H9 (cell line): Measurements from ENCODE around the gene EXOC3L1. TPM values are rescaled to one million over a fixed set of nuclear protein-coding genes. Genes with fewer than 3 reads are reported as not detected.

Experiments used
- DNase-seq: peaks from one replicate; pipeline ENCODE4 v3.0.0-alpha.2; 2017
- H2AFZ ChIP-seq: one replicate; pipeline ENCODE4 v1.6.1; 2013; ENCODE audit warnings: mild to moderate bottlenecking, low read length, control low read depth, moderate library complexity
- H2AK5ac ChIP-seq: 2 replicates; pipeline ENCODE4 v1.6.1; 2013; ENCODE audit warnings: low read length, control low read depth, mixed read lengths; ENCODE audit not compliant: insufficient read length
- H2BK120ac ChIP-seq: one replicate; pipeline ENCODE4 v1.6.1; 2013; ENCODE audit warnings: low read depth, mild to moderate bottlenecking, low read length, control low read depth, inconsistent platforms; ENCODE audit not compliant: poor library complexity, severe bottlenecking
- H2BK12ac ChIP-seq: 2 replicates; pipeline ENCODE4 v1.6.1; 2013; ENCODE audit warnings: low read length, control low read depth, mixed read lengths, low read depth; ENCODE audit not compliant: insufficient read length
- H2BK15ac ChIP-seq: 2 replicates; pipeline ENCODE4 v1.6.1; 2013; ENCODE audit warnings: low read depth, low read length, control low read depth
- H2BK20ac ChIP-seq: one replicate; pipeline ENCODE4 v1.6.1; 2013; ENCODE audit warnings: low read depth, mild to moderate bottlenecking, low read length, control low read depth, inconsistent platforms; ENCODE audit not compliant: poor library complexity, severe bottlenecking
- H2BK5ac ChIP-seq: 2 replicates; pipeline ENCODE4 v1.6.1; 2013; ENCODE audit warnings: low read length, control low read depth, mixed read lengths; ENCODE audit not compliant: insufficient read length
- H3K14ac ChIP-seq: 2 replicates; pipeline ENCODE4 v1.6.1; 2013; ENCODE audit warnings: low read length, control low read depth; ENCODE audit not compliant: insufficient read depth
- H3K18ac ChIP-seq: 2 replicates; pipeline ENCODE4 v1.6.1; 2013; ENCODE audit warnings: low read depth, mild to moderate bottlenecking, mixed read lengths, low read length, control low read depth; ENCODE audit not compliant: insufficient read length
- H3K23ac ChIP-seq: 2 replicates; pipeline ENCODE4 v1.6.1; 2013; ENCODE audit warnings: low read length, control low read depth, mixed read lengths, low read depth; ENCODE audit not compliant: insufficient read length
- H3K23me2 ChIP-seq: 2 replicates; pipeline ENCODE4 v1.6.1; 2013; ENCODE audit warnings: low read depth, mild to moderate bottlenecking, mixed read lengths, low read length, control low read depth; ENCODE audit not compliant: insufficient read length, poor library complexity, severe bottlenecking
- H3K27ac ChIP-seq: 2 replicates; pipeline ENCODE4 v1.5.1; 2013; ENCODE audit warnings: low read length, control low read depth, mixed read lengths, low read depth; ENCODE audit not compliant: insufficient read length
- H3K27me3 ChIP-seq: 2 replicates; pipeline ENCODE4 v1.6.1; 2013; ENCODE audit warnings: low read length, control low read depth, inconsistent platforms; ENCODE audit not compliant: insufficient read depth
- H3K4ac ChIP-seq: 2 replicates; pipeline ENCODE4 v1.6.1; 2013; ENCODE audit warnings: low read depth, mild to moderate bottlenecking, control low read depth, inconsistent platforms, low read length, moderate library complexity
- H3K4me1 ChIP-seq: 2 replicates; pipeline ENCODE4 v1.6.1; 2013; ENCODE audit warnings: low read length, control low read depth, inconsistent platforms; ENCODE audit not compliant: insufficient read depth
- H3K4me2 ChIP-seq: 2 replicates; pipeline ENCODE4 v1.6.1; 2013; ENCODE audit warnings: low read length, control low read depth, mixed read lengths; ENCODE audit not compliant: insufficient read length, insufficient read depth
- H3K56ac ChIP-seq: 2 replicates; pipeline ENCODE4 v1.6.1; 2013; ENCODE audit warnings: low read depth, mild to moderate bottlenecking, mixed read lengths, low read length, control low read depth; ENCODE audit not compliant: insufficient read length
- H3K79me1 ChIP-seq: 2 replicates; pipeline ENCODE4 v1.6.1; 2013; ENCODE audit warnings: low read depth, mild to moderate bottlenecking, moderate library complexity, low read length, control low read depth, inconsistent platforms; ENCODE audit not compliant: insufficient read depth, poor library complexity, severe bottlenecking
- H3K79me2 ChIP-seq: 2 replicates; pipeline ENCODE4 v1.6.1; 2013; ENCODE audit warnings: low read length, control low read depth, inconsistent platforms; ENCODE audit not compliant: insufficient read depth
- H3K9ac ChIP-seq: 2 replicates; pipeline ENCODE4 v1.6.1; 2013; ENCODE audit warnings: low read length, control low read depth, mixed read lengths; ENCODE audit not compliant: insufficient read length; ENCODE audit errors: extremely low read depth
- H3K9me3 ChIP-seq: one replicate; pipeline ENCODE4 v1.6.1; 2013; ENCODE audit warnings: low read depth, low read length, inconsistent platforms; ENCODE audit not compliant: control insufficient read depth
- H3T11ph ChIP-seq: one replicate; pipeline ENCODE4 v1.6.1; 2013; ENCODE audit warnings: mild to moderate bottlenecking, low read length, control low read depth, inconsistent platforms
- H4K20me1 ChIP-seq: one replicate; pipeline ENCODE4 v1.6.1; 2013; ENCODE audit not compliant: control insufficient read depth, insufficient read length, insufficient read depth
- H4K5ac ChIP-seq: 2 replicates; pipeline ENCODE4 v1.6.1; 2013; ENCODE audit warnings: low read depth, mild to moderate bottlenecking, mixed read lengths, low read length, control low read depth; ENCODE audit not compliant: insufficient read length
- H4K8ac ChIP-seq: replicated peaks from 2 replicates; pipeline ENCODE4 v1.6.1; 2013; ENCODE audit warnings: low read length, control low read depth, mixed read lengths, low read depth; ENCODE audit not compliant: insufficient read length
- H4K91ac ChIP-seq: 2 replicates; pipeline ENCODE4 v1.6.1; 2013; ENCODE audit warnings: low read depth, mild to moderate bottlenecking, moderate library complexity, mixed read lengths, low read length, control low read depth; ENCODE audit not compliant: insufficient read length
- H3K27ac Mint-ChIP-seq, 3 experiments: 2 replicates in 2 of 3; 3 replicates in 1 of 3; pipeline ENCODE4 v1.8.0; 2020 to 2021; ENCODE audit warnings: mixed read lengths in 3 of 3, mild to moderate bottlenecking in 1 of 3, moderate library complexity in 1 of 3
- H3K27me3 Mint-ChIP-seq: 2 replicates; pipeline ENCODE4 v1.8.0; 2021; ENCODE audit warnings: low read depth, mild to moderate bottlenecking, moderate library complexity, mixed read lengths
- H3K36me3 Mint-ChIP-seq, 3 experiments: 2 replicates in 2 of 3; 3 replicates in 1 of 3; pipeline ENCODE4 v1.8.0; 2020 to 2021; ENCODE audit warnings: low read depth in 3 of 3, mixed read lengths in 3 of 3; ENCODE audit not compliant: insufficient read depth in 1 of 3
- H3K4me1 Mint-ChIP-seq, 2 experiments: 2 replicates each; pipeline ENCODE4 v1.8.0; 2020; ENCODE audit warnings: mixed read lengths in 2 of 2
- H3K4me3 Mint-ChIP-seq, 2 experiments: 2 replicates in 1 of 2; 3 replicates in 1 of 2; pipeline ENCODE4 v1.8.0; 2020 to 2021; ENCODE audit warnings: mild to moderate bottlenecking in 2 of 2, mixed read lengths in 2 of 2, moderate library complexity in 1 of 2
- H3K9me3 Mint-ChIP-seq, 2 experiments: 2 replicates in 1 of 2; 3 replicates in 1 of 2; pipeline ENCODE4 v1.8.0; 2020; ENCODE audit warnings: mild to moderate bottlenecking in 2 of 2, mixed read lengths in 2 of 2, moderate library complexity in 1 of 2
- WGBS: extraction: QIAGEN DNeasy Blood & Tissue Kit; methylation state at CpG from one replicate; pipeline ENCODE4 v1.1.7; 2013; ENCODE audit warnings: missing lambda C conversion rate, low lambda C conversion rate, mixed read lengths; ENCODE audit not compliant: insufficient read length; ENCODE audit errors: extremely low coverage; 5-methylcytosine and 5-hydroxymethylcytosine counted together
- total RNA-seq: library from RNA; stranded (reverse); gene quantifications from 2 replicates; pipeline ENCODE4 v1.2.1, GENCODE V29; 2021
- TF ChIP-seq, protein P1 (sequence below): fragments of 200-600 bp; sonication (generic); conservative IDR thresholded peaks from 3 replicates; pipeline ENCODE4 v1.8.0; 2021; ENCODE audit warnings: antibody characterized with exemption, mild to moderate bottlenecking

Gene EXOC3L1
- total RNA-seq, 1 experiment from 2014 or later: 3.3 TPM

DNA sequence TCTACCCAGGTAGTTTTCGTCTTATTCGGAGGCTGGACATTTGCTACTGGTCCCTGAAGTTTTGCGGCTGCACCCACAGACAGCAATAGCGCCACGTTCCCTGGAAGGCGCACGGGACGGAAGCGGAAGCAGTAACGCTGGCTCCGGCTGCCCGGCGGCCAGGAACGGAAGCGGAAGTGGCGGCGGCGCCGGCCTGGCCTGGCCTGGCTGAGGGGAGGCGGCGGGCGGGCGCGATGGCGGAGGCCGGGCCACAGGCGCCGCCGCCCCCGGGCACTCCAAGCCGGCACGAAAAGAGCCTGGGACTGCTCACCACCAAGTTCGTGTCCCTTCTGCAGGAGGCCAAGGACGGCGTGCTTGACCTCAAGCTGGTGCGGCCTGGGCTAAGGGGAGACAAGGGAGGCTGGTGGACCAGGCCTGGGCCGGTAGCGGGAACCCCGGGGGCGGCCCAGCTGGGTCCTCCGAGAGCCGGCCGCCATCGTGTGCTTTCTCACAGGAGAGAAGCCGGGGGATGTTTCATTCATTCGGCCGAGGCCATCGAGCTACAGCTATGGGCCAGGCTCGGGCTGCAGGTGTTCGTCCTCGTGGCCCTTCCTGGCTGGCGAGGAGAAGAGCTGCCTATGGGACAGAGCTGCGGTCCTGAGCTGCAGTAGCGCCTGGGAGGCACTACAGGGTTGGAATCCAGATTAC, 2.2 kb upstream of the EXOC3L1 start, which contains the start of gene E2F4:
E2F4 (plus strand) TSS at position 161 of the 687 bp plus-strand sequence; CDS start at position 234, 73 bp downstream.
- Histone ChIP-seq H2BK15ac (no peak within 1 kb of the TSS), H2BK5ac (no peak within 1 kb of the TSS), H3T11ph (no peak within 1 kb of the TSS), H3K27me3 (no peaks in the 10 kb centered on the region; the same call in 1 of the 2 replicates), H4K20me1 (no peaks in the 10 kb centered on the region), H3K9me3 (no peaks in the 10 kb centered on the region), H2BK20ac (no peak within 1 kb of the TSS), H2BK120ac (no peak within 1 kb of the TSS), H2BK12ac (no peak within 1 kb of the TSS), H3K27ac (no peak within 1 kb of the TSS), H4K8ac (no peak within 1 kb of the TSS), H3K56ac (no peak within 1 kb of the TSS), H3K79me2 (peaks cover 13% of the 10 kb centered on the region; the same call in 1 of the 2 replicates), H3K4me2 (peak within 1 kb of the TSS; percentile 89), H3K79me1 (peaks cover 13% of the 10 kb centered on the region), H3K23ac (no peak within 1 kb of the TSS), H3K4ac (no peak within 1 kb of the TSS), H3K9ac (peak within 1 kb of the TSS; percentile 87), H3K14ac (no peak within 1 kb of the TSS; the same call in 1 of the 2 replicates), H3K23me2 (peaks cover 8% of the 10 kb centered on the region), H4K91ac (no peak within 1 kb of the TSS), H2AK5ac (no peak within 1 kb of the TSS), H2AFZ (no peak within 1 kb of the TSS), H4K5ac (no peak within 1 kb of the TSS), H3K18ac (no peak within 1 kb of the TSS), H3K4me1 (no peaks in the 10 kb centered on the region)
- Mint-ChIP-seq H3K27me3 (0 out of 2 replicates have a peak, but pooled peaks cover 3% of the 10 kb centered on the region), H3K36me3 (peaks cover 36 to 45% (median 43%) of the 10 kb centered on the region in 3 experiments), H3K4me1 (peaks cover 18 to 29% of the 10 kb centered on the region in 2 experiments), H3K4me3 (peak within 1 kb of the TSS; percentile 86 to 93), H3K9me3 (no peaks in the 10 kb centered on the region; a peak in 1 of 5 replicates), H3K27ac (no peak within 1 kb of the TSS; a peak in 2 of 7 replicates)
- TF ChIP-seq, protein P1, sequence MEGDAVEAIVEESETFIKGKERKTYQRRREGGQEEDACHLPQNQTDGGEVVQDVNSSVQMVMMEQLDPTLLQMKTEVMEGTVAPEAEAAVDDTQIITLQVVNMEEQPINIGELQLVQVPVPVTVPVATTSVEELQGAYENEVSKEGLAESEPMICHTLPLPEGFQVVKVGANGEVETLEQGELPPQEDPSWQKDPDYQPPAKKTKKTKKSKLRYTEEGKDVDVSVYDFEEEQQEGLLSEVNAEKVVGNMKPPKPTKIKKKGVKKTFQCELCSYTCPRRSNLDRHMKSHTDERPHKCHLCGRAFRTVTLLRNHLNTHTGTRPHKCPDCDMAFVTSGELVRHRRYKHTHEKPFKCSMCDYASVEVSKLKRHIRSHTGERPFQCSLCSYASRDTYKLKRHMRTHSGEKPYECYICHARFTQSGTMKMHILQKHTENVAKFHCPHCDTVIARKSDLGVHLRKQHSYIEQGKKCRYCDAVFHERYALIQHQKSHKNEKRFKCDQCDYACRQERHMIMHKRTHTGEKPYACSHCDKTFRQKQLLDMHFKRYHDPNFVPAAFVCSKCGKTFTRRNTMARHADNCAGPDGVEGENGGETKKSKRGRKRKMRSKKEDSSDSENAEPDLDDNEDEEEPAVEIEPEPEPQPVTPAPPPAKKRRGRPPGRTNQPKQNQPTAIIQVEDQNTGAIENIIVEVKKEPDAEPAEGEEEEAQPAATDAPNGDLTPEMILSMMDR: no peak
- DNase-seq: peak; percentile 91
- WGBS: no CpG with 5 or more reads among the region's 54 CpGs
